ENCODE data around the gene PGLYRP4.

PGLYRP4 gene, protein sequence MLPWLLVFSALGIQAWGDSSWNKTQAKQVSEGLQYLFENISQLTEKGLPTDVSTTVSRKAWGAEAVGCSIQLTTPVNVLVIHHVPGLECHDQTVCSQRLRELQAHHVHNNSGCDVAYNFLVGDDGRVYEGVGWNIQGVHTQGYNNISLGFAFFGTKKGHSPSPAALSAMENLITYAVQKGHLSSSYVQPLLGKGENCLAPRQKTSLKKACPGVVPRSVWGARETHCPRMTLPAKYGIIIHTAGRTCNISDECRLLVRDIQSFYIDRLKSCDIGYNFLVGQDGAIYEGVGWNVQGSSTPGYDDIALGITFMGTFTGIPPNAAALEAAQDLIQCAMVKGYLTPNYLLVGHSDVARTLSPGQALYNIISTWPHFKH

DNA sequence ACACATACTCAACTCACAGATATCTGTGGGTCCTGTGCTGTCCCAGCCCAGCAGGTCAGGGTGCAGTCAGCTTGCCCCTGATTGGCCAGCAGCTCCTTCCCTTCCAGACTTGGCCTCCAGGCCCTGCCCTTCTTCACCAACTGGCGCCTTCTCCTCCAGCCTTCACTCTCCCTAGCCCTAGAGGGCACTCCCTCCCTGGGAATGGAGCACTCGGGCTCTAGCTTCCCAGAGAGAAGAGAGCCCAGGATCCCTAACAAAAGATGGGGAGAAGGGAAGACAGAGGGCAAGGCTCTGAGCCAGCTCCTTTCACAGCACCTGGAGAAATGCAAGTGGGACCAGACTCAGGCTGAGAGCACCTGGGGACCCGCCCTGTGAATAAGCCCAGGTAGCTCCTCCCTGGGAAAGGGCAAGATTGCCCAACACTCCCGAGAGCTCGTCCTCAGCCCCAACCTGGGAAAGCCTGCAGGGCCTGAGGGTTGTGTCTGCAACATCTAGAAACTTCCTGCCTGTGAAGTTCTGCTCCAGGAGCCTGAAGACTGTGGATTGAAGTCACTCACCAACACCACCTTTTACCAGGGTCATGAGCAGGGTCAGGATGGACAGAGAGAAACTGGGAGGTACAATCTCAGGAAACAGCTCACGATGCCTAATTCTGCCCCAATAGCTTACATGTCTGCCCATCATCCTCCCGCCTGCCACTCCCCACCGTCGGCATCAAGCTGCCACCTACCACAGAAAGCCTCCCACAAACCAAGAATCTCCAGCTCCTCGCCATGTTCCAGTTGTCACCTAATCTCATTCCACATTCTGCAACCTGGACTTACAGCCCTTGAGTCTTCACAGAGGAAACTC lies at the start of gene PGLYRP4:
Gene PGLYRP4 (minus strand): TSS at position 331 of the 852 bp plus-strand sequence. CDS start 909 bp downstream, outside the sequence.
- DNase-seq, result no peak

DNA sequence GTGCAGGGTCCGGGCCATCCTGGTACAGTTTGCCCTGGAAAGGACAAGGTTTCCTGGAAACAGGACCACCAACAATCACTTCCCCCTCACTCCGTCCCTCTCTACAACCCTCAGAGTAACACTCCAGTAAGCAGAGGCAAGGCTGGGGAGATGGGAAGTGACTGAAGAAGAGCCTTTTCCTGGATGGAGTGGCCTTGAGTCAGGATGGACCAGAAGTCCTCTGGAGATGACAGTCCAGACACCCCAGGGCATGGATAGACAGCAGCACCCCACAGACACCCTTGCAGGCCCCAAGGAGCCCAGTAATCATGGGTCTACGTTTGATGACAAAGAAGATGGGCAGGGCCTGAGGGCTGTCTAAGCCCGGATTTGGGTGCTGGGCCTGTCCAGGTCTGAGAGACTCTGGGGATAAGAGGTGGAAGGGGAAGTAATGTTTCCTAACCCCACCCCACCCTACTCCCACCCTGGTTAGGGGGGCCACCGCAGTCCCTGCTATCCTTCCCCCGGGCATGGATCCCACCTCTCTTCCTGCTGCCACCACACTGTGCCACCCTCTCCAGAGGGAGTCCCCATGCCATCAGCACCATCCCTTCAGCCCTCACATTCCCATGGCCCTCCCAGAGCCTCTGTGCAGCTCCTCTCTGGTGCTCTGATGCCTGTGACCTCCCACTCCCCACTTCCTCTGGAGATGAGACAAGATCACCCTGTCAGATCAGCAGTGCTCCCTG lies 49.4 kb upstream of the PGLYRP4 start:
- no peak for DNase-seq

- DNase-seq, result no peak
These were observed 48.6 kb upstream of the PGLYRP4 start for GRCh38 chr1:153397051-153397923.

DNA sequence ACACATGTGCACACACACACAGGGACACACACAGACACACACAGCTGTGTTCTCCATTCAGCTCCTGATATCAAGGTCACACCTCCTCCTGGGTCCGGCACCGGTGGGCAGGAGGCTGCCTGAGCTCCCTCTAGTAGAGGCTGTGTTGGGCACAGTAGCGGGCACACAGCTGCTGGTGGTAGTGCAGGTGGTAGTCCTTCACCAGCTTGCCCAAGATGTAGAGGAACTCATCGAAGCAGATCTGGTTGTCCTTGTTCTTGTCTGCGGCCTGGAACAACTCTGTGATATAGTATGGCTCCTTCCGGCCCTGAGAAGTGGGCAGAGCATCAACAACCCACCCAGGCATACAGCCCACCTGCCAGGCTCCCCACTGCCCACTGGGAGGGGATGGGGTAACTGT lies 47.8 kb upstream of the PGLYRP4 start:
- no peak for DNase-seq

DNA sequence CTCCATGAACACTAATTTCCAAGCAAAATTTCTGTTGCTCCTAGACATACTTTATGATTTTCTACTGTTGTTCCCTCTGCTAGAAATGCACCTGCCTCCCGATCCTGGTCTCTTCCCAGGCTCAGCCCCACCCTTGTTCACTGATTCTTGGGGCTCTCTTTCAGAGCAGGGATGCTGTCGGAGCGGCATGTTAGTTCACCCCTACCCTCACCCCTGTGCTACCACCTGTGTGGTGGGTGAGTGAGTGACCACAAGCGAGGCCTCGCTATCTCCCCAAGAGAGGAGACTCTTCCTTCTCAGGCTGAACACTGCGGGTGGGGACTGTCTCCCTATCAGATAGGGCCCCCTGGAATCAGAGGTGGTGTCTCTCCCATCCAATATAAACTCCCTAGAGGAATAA lies 47.1 kb upstream of the PGLYRP4 start:
- no peak for DNase-seq

DNA sequence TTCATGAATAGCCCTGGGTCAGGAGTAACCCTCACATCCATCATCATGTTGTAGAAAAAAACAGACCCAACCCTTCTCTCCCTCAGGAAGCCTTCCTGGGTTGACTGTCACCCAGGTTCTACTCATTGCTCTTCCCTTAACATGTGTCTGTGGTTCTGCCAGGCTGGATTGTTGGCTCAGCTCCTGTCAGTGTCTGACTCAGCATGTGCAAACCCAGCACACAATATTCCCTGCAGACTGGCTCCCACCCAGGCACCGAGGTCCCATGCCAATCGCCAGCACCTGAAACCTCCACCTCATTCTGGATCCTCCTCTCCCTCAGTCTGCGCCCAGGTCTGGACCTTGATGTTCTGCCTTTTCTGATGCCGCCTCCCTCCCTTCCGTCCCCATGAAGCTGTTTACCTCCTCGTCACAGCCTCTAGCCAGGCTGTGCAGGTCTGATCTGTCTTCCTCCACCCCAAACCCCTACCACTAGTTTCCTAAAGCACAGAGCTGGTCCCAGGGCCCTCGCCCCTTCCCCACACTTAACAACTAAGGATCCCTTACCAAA lies 46.6 kb upstream of the PGLYRP4 start:
- DNase-seq, result no peak

- no peak for DNase-seq
These were observed 45.8 kb upstream of the PGLYRP4 start for GRCh38 chr1:153394391-153394790.

- DNase-seq, result no peak
These were observed 45.3 kb upstream of the PGLYRP4 start for GRCh38 chr1:153393926-153394325.

DNA sequence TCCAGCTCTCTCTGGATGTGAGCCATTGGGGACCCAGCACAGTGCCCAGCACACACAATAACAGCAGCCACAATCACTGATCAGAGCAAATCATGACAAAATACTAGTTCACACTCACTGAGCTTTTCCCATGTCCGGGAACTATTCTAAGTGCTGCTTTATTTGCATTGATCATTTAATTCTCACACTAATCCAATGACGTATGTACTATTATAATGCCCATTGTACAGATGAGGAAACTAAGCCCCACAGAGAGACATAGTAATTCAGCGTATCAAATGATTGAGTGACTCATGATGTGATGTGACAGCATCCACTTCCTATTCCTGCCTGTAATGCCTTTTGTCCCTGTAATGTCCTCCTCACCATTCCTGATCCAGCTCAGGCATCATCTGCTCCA lies 44.2 kb upstream of the PGLYRP4 start:
- DNase-seq, result no peak

DNA sequence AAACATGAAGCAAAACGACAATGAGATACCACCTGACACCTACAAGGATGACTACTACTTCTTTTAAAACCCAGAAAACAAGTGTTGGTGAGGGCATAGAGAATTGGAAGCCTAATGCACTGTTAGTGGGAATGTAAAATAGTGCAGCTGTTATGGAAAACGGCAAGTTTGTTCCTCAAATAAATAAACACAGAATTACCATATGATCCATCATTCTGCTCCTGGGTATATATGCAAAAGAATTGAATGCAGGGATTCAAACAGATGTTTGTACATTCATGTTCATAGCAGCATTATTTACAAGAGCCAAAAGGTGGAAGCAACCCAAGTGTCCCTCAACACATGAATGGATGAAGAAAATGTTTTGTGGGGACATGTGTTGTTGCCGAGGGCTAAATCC lies 43.6 kb upstream of the PGLYRP4 start:
- DNase-seq, result no peak

DNA sequence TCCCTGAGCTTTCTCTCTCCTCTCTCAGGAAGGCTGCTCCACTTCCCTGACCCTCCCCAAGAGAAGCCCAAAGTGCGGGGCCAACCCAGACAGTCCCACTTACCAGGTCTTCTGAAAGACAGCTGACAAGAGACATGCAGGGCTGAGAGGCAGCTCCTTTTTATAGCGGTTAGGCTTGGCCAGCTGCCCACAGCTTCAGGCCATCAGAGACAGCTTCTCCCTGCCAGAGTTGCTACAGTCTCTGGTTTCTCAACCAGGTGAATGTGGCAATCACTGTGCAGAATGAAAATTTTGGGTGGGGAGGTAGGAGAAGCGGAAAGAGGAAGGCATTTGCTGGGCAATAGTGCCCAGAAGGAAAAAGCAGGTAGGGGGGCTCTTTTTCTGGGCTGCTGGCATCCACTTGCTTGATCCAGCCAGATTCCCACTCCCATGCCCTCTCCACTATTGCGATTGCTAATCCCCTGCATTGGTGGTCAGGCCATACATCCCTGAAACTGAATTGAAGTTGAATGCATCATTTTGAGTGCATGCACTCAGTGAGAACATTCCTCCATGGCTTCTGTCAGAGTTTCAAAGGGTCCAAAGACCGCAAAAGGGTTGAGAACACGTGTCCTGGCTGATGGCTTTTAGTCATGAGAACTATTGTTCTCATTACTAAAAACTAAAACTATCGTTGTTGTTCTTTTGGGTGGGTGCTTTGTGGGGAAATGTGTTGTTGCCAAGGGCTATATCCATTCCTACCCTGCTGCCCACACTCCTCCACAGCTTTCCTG lies 42.5 kb upstream of the PGLYRP4 start, which contains the start of gene S100A8:
Gene S100A8 (minus strand): TSS at position 136 of the 773 bp plus-strand sequence. CDS start 538 bp downstream, outside the sequence.
- no peak for DNase-seq

GRCh38 chr1:153389973-153390879 lies 41.6 kb upstream of the PGLYRP4 start:
- no peak for DNase-seq

DNA sequence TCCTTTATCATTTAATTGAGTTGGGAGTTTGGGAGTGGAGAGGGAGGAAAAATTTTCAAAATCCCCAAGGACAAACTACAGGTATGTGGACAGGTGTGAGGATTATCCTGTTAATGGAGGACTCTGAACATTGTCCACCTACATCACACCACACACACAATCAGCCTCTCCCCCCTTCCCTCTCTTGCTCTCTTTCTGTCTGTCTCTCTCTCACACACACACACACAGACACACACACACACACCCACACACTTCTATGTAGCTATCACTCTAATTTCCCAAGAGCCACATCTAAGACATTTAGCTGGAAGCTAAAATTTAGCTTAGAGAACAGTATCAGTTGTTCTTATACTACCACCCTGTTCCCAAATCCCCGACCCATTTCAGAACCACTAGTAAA lies 40.8 kb upstream of the PGLYRP4 start:
- no peak for DNase-seq

GRCh38 chr1:153387785-153388184 lies 39.1 kb upstream of the PGLYRP4 start:
- no peak for DNase-seq

- DNase-seq, result no peak
These were observed 38.4 kb upstream of the PGLYRP4 start for GRCh38 chr1:153387001-153387400.

DNA sequence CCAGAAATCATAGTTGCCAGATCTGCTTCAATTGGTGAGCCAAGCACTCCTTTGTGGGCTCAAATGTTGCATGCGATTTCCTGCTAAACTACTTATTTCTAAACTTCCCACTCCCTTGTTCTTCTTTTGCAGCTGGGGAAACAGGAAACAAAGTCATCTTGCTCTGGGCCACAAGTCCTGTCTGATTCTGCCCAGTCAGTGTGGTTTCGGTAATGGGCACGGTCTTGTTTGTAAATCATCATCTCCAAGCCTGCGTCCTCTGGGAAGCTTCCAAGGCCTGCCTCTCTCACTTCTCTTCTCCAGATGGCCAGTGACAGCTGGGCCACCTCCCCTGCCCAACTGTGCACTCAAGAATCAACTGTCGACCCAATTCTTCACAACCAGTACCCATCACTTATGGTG lies 37.9 kb upstream of the PGLYRP4 start:
- no peak for DNase-seq

- no peak for DNase-seq
These were observed 36.4 kb upstream of the PGLYRP4 start for GRCh38 chr1:153384958-153385580.

GRCh38 chr1:153380711-153381110 lies 32.1 kb upstream of the PGLYRP4 start:
- no peak for DNase-seq

GRCh38 chr1:153379591-153379990 lies 30.9 kb upstream of the PGLYRP4 start:
- no peak for DNase-seq

DNA sequence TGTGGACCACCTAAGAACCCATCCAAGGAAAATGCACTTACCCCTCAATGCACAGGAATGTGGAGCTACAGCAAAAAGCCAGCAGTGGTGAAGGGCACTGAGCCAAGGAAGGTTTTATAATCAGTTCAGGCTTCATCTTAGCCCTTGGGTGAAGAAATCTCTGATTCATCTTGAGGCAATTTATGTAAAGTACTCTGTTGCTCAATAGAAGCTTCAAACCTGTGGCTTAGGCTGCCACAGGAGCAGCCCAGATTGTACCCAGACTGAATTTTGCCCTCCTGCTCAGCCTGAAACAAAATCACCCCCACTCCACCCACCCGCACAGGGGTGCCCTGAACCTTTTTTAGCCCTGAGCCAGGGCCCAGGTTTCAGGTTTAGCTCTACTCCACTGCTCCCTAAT lies 26.9 kb upstream of the PGLYRP4 start, which contains the start of gene S100A12:
Gene S100A12 (minus strand): TSS at position 111 of the 400 bp plus-strand sequence. CDS start 1,029 bp downstream, outside the sequence.
- DNase-seq, result no peak
